ENCODE measurements around the gene AFAP1.

DNA sequence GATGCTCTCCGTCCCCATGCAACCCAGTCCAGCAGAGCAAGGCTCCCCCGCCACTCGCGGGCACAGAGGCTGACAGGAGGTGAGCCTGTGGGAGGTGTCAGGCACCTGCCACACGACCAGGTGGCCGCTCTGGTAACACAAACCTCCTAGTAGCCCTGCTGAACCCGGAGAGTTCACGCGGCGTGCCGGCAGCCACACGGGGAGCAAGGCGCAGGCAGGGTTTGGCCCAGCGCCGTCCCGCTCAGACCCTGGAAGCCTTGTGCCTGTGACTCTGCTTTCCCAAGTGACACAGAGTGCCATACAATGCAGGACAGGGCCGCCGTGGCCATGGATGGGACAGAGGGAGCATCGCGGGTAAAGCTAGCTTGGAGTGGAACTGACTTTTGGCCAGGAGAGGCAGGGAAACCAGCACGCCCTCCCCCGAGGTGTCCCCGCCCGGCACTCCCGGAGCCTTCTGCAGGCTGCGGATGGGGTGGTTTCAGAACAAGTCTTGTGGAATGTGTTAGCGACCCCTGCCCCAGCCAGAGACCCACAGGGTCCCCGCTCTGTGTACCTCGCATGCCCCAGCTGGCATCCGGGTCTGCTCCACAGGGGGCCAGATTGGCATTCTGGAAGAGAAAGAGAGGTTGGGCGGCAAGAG lies 44.7 kb upstream of the AFAP1 start:
- TF ChIP-seq, protein P1, sequence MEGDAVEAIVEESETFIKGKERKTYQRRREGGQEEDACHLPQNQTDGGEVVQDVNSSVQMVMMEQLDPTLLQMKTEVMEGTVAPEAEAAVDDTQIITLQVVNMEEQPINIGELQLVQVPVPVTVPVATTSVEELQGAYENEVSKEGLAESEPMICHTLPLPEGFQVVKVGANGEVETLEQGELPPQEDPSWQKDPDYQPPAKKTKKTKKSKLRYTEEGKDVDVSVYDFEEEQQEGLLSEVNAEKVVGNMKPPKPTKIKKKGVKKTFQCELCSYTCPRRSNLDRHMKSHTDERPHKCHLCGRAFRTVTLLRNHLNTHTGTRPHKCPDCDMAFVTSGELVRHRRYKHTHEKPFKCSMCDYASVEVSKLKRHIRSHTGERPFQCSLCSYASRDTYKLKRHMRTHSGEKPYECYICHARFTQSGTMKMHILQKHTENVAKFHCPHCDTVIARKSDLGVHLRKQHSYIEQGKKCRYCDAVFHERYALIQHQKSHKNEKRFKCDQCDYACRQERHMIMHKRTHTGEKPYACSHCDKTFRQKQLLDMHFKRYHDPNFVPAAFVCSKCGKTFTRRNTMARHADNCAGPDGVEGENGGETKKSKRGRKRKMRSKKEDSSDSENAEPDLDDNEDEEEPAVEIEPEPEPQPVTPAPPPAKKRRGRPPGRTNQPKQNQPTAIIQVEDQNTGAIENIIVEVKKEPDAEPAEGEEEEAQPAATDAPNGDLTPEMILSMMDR (IDR thresholded peaks at IDR 0.05): no peak
- no peak for TF ChIP-seq POLR2A (IDR thresholded peaks at IDR 0.05)

All from lower leg skin (tissue), 3 donors.